OCI-M2 (cell line): ENCODE data around the gene PRRT1B.

Experiments
- DNase-seq: peaks from one replicate; lab custom pipeline; 2025; ENCODE audit not compliant: unreplicated experiment; lab: John Stamatoyannopoulos, UW

The PRRT1B gene

DNA sequence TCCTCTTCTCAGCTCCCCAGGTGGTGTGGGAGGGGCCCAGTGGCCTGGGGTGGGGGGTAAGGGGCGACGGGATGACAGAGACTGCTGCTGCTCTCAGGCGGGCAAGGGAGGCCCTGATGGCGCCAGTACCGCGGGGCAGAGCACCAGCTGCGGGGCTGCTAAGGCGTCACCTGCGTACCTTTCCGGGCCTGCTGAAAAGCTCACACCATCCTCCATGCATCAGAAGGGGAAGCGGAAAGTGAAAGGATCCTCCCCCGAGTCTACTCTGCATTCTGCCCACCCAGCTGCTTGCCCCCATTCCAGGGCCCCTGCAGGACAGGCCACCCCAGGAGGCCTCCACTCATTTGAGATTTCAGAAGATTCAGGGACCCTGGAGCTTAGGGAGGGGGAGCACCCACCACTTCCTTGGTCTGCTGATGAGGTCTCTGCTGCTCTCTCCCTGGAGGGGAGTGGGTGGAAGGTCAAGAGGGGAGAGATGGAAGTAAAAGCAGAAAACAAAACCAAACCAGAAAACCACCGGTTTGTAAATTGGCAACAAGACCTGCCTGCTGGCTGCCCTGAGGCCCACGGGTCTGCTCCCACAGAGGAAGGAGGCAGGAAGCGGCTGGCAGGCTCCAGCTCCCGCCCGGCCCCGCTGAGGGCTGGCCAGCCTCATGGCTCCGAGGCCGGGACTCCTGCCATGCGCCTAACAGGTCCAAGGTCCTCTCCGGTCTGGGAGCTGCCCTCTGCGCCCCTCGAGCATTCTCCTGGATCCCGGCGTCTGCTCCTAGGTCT, 33.6 kb downstream of the PRRT1B start:
- DNase-seq: no peak

DNA sequence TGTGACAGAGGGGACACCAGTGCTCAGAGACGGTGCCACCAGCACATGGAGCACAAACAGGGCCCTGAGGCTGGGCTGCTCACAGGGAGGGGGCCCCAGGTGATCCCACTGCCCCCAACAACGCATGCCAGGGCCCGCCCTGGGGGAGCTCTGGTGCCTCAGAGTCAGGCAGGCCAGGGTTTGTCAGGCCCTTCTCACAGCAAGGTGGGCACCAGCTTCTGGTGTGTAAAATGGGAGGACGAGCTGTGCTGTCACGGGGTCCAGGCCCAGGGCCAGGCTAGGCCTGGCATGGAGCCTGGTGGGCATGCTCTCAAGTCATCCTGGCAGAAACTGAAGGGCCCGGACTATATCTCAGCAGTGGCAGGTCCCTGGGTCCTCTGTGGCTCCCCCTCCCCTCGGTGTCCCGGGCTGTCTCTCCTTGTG, 34.5 kb downstream of the PRRT1B start:
- DNase-seq: no peak

DNA sequence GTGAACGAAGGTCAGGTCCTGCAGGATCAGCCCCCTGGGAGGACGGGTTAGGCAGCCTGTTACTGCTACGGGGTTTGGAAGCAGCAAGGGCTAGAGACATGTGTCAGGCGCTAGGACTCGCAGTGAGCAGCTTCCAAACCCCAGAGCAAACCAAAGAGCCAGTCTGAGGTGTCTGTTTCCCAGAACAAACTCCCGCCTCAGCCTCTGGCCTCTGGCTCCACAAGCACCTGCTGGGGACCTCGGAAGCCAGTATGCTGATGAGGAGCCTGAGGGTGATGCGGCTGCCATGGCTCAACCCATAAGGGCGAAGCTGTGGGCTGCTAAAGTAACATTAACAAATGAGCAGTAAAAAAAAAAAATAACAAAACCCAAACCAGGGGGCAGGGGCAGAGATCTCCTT, 35.0 kb downstream of the PRRT1B start:
- no peak for DNase-seq

DNA sequence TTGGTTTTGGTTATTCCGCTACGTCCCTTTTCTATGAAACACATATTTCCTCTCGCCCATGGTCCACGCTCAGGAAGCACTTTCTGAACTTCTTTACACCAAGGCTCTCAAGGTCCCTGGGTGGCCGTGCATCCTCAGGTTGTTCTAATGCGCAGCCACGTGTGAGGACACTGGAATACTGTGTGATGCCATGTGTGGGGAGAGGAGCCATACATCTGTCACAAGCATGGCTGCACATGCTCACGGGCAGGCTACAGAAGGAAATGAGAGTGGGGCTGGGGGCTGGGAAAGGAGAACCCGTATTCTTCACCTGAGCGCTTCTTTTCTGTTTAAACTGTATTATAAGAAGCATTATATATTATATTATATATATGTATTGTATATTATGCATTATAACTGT, 36.7 kb downstream of the PRRT1B start:
- DNase-seq: no peak

DNA sequence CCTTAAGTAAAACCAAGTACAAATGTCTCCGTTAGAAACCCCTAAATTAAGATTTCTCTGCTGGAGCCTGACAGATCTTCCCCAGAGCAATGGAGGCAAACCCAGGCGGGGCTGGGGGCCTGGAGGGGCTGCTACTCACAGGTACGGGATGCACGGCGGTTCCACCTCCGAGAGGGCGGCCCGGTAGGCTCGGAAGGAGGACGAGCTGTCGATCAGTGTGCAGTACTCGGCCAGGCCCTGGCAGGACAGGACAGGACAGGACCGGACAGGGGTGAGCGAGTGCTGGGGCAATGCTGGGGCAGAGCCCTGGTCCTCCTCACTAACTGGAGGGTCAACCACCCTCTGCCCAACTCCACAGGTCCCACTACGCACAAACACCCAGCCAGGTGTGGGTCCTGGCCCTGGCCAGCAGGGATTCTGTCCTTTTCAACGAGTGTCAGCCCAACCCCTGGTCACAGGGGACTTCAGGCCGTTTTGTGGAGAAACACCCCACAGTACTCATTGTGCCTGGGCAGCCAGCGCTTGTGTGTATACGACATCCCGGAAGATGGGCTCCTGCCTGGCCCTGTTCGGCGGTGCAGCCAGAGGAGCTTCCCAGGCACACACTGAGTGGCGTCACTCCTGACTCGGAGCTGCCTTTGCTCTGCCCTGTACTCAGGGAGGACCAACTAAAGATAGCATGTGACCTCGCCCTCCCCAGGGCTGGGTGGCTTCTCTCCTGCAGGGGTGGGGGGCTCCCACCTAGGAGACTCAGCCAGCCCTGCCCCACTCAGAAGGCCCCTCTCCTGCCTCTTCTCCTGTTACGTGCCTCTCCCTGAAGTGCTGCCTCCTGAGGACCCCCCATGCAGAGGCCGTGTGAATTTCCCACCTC, 37.4 kb downstream of the PRRT1B start:
- no peak for DNase-seq

GRCh38 chr9:131583337-131583645, 38.0 kb downstream of the PRRT1B start:
- no peak for DNase-seq

- DNase-seq: no peak
Observed at GRCh38 chr9:131583836-131584555, 38.7 kb downstream of the PRRT1B start.

- DNase-seq: no peak
Observed at GRCh38 chr9:131584858-131585257, 39.5 kb downstream of the PRRT1B start.

DNA sequence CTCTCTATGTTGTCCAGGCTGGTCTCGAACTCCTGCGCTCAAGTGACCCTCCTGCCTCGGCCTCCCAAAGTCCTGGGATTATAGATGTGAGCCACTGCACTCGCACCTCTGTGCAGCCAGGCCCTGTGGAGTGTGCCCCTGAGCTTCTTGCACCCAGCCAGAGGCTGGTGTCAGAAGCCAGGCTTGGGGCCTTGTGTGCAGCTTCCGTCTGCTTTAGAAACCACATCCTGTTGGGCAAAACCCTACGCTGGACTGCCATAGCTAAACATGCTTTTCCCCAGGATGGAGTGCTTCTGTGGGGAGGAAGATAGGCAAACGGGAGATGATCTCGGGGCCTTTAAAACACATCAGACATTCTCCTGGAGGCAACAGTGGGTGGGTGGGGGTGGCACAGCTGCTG, 40.1 kb downstream of the PRRT1B start:
- no peak for DNase-seq

DNA sequence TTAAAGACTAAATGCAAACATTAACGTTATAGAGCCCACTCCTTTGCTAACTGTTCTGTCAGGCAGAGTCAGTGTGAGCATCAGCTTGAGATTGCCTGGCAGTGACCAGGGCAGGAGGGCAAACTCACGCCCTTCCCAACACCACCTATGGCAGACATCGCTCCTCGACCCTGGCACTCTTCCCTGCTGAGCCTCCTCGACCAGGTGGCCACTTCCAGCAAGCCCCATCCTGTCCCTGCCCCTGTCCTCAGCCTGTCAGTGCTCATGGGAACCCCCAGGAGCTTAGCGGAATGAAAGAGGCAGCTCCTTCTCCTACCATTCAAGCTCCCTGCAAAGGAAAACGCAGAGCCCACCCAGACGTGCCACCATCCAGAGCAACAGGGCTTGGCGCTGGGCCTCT, 42.0 kb downstream of the PRRT1B start:
- DNase-seq: no peak

DNA sequence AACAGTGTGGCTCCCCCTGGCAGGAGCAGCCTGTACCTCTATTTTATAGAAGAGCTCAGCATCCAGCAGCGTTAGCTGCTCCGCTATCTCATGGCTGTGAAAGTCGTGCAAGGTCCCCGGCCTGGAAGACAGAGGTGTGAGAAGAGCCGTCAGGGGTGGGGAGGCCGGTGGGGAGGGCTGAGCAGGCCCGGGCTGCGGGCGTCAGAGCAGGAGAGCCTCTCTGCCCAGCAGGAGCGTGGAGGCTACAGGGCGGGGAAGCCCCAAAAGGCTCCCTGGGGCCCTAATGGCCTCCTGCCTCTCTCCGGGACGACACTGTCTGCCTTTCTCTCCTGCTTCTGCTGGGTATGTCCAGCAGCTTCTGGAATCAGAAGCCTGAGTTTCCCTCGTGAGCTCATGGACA, 42.6 kb downstream of the PRRT1B start:
- no peak for DNase-seq

DNA sequence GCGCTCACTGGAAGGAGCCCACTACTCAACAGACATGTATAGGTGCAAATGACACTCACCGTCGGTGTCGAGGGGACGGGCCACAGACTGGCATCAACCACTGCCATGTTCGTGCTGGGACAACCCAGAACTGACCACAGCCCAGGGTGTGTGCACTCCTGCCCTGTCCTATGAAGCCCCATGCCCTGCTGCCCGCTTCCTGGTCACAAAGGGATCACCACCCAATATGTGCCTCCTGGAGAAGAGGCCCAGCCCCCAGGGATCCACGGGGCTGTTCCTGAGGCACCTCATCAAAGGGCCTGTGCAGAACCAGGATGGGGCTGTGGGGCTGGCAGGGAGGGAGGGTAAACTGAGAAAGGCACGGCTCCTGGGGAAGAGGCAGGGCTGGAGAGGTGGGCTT, 43.1 kb downstream of the PRRT1B start:
- no peak for DNase-seq

DNA sequence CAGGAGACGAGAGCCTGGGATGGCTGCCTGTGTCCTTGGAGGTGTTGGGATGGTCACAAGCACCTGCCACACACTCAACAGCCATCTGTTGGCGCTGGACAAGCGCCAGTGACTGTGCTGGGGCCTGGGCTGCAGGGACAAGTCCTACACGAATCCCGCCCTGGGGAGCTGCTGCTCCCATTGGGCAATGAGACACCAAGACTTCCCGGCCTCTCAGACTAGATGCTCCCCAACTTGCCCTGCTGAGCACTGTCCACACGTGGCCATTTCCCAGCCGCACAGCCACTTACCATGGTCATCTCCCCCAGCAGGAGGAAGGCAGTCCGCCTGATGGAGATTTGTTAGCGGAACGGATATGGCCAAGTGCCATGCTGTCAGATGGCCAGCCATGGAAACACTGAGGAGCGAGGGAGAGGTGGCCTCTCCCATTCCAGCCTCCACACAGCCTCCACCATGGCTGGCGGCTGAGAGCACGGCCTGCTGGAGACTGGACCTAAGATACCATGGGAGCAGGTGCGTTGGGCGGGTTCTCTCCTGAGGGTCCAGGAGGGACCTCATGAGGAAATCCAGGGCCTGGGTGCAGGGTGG, 43.9 kb downstream of the PRRT1B start:
- DNase-seq: no peak

GRCh38 chr9:131589993-131590392, 44.7 kb downstream of the PRRT1B start:
- DNase-seq: no peak

DNA sequence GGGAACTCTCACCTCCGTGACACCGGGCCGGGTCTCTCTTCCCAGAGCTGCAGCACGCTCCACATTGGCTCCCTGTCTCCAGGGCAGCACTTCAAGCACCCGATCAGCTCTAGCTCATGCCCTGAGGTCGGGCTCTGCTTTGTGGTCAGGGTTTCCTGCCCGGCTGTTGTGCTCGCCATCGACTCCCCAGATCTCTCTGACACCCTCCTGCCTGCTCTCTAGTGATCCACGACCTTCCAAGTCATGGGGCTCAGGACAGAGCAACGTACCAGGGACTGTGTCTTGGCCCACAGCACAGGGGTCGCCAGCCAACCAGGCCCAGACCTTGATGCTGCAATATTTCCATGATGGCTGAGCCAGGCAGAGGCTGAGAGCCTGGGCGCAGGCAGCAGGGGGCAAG, 45.1 kb downstream of the PRRT1B start:
- no peak for DNase-seq

DNA sequence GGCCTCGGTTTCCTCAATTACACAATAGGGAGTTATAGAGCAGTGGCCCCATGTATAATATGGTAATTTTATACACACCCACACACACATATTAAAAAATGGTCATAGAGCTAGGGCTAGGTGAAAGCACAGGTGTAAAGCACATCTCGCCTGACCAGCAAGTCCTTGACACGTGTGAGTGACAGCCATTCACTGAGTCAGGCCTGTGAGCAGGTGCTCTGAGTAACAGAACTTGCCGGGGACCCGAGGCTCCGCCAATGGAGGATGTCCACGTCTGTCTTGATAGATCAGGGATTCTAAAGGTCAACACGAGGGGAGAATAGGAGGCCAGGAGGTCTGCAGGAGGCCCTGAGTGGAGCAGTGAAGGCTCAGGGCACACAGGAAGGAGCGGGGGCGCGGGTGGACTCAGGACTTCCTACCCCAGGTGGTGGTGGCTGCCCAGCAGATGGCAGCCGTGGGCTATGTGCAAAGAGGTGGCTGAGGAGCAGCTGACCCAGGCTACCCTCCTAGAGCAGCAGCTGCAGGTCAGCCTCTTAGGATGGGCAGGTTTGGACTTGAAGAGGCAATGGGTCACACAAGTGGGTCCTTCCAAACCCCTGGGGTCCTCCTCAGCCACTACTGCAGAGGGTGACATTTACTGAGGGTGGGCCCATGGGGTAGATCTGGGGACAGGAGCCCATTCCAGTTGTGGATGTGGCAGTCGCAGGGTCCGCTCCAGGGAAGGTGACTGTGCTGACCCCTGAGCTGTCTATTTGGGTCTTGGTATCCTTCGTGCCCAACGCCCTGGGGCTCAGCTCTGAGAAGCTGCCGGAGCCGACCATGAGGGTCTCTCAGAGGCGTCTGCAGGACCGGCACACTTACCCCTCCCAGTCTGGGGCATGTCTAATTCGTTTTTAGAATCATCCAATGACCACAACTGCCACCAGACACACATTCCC, 45.9 kb downstream of the PRRT1B start:
- DNase-seq: no peak

GRCh38 chr9:131591845-131592208, 46.5 kb downstream of the PRRT1B start:
- no peak for DNase-seq

DNA sequence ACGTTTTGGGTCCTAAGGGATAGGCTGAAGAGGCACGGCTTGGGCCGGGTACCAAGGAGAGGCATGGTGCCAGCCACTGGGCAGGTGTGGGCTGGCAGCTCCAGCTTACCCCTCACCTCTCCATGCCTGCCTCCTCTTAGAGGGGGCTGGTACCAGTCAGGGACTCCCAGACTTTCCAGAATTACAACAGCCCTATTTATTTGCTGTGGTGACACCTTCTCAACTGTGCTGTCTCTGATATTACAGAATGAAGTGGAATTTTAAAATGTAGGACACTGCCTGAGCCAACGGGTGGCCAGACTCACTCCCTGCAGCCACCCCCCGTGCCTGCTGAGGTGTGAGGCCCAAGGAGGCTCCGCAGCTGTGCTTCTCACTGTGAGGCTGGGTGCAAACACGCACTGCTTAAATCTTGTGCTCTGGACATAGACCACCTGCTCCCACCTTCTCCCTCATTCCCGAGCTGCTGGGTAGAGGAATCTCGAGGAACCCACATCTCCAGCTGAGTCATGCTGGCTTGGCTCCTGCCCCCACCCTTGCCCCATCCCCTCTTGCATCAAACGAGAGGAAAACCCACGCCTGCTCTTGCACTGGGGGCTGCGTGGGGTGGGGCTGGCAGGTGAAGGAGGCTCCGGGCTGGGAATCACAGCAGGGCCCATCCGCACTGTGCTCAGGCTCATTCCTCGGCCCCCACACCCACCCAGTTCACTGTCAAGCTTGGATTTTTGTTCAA, 47.9 kb downstream of the PRRT1B start:
- no peak for DNase-seq

DNA sequence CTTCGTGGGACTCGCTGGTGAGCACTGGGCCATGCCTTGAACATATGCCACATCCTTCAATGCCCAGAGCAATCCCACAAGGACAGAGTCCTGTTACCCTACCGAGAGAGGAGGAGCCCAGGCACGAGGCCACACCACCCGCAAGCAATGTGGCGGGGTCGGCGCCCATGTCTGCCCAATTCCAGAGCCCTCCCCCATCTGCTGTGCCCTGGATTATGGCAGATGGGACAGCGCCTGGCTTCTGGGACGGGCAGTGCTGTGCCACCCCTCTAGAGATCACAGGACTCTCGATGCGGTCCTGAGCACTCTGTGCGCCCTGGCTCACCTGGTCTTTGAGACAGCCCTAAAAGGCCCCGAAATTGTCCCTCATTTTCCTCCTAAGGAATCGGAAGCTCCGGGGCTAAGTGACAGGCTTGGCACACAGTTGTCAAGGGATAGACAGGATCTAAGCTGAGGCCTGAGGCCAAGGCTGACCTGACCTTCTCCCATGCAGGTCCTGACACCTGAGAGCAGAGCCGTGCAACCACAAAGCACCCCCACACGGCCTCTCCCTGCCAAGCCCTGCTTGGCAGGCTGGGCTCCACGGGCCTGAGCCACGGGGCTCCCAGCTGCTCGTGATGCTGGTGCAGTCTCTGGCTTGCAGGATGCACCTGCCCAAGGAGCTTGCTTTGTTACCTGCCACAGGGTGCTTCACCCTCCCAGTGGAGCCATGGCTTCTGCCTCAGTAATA, 48.8 kb downstream of the PRRT1B start:
- no peak for DNase-seq
